Neural crest cell (in vitro differentiated cells): ENCODE data around the gene RGS21. TPM values are rescaled to one million over a fixed set of nuclear protein-coding genes. Genes with fewer than 3 reads are reported as not detected.
A peak's percentile ranks its signal among the peaks of the same experiment; 100 is the strongest.

Source experiments
- DNase-seq: peaks from one replicate; pipeline ENCODE4 v3.0.0; 2021; ENCODE audit warnings: low read depth, mixed read lengths, low spot score
- H3K27ac Mint-ChIP-seq: one replicate; pipeline ENCODE4 v1.8.0; 2021; ENCODE audit warnings: mild to moderate bottlenecking, mixed read lengths; ENCODE audit not compliant: unreplicated experiment
- H3K27me3 Mint-ChIP-seq: 2 replicates; pipeline ENCODE4 v1.8.0; 2021; ENCODE audit warnings: low read depth, mild to moderate bottlenecking, mixed read lengths
- H3K36me3 Mint-ChIP-seq: 2 replicates; pipeline ENCODE4 v1.8.0; 2021; ENCODE audit warnings: low read depth, mild to moderate bottlenecking, mixed read lengths
- H3K4me1 Mint-ChIP-seq: 2 replicates; pipeline ENCODE4 v1.8.0; 2021; ENCODE audit warnings: mixed read lengths
- H3K4me3 Mint-ChIP-seq: one replicate; pipeline ENCODE4 v1.8.0; 2021; ENCODE audit warnings: mild to moderate bottlenecking, mixed read lengths
- H3K9me3 Mint-ChIP-seq: 2 replicates; pipeline ENCODE4 v1.8.0; 2021; ENCODE audit warnings: mixed read lengths
- total RNA-seq: library from RNA; stranded (reverse); gene quantifications from 2 replicates; pipeline ENCODE4 v1.2.1, GENCODE V29; 2021
- TF ChIP-seq, protein P1 (sequence below): fragments of 200-600 bp; sonication (generic); conservative IDR thresholded peaks from 2 replicates; pipeline ENCODE4 v1.5.0; 2021; ENCODE audit warnings: antibody characterized with exemption, mild to moderate bottlenecking

RGS21 gene
- total RNA-seq, 1 donor from 2014 or later: not detected

DNA sequence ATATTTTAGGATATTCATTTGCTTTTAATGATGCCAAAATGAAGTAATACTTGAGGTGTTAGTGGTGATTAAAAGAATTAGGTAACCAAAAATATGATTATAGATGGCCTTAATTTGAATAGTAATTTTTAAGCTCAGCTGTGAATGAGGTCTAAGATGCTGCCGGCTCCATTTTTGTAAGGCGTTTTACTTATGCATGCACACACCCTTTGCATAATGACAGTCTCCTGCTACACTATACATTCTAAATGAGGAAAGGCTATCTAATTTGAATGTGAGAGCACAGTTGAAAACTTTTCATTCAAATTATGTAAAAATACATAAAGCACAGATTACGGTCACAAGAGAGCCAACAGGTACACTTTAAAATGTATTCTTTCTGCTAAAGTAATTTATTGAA is 41.6 kb downstream of the RGS21 start:
- no peak for DNase-seq
- TF ChIP-seq, protein P1, sequence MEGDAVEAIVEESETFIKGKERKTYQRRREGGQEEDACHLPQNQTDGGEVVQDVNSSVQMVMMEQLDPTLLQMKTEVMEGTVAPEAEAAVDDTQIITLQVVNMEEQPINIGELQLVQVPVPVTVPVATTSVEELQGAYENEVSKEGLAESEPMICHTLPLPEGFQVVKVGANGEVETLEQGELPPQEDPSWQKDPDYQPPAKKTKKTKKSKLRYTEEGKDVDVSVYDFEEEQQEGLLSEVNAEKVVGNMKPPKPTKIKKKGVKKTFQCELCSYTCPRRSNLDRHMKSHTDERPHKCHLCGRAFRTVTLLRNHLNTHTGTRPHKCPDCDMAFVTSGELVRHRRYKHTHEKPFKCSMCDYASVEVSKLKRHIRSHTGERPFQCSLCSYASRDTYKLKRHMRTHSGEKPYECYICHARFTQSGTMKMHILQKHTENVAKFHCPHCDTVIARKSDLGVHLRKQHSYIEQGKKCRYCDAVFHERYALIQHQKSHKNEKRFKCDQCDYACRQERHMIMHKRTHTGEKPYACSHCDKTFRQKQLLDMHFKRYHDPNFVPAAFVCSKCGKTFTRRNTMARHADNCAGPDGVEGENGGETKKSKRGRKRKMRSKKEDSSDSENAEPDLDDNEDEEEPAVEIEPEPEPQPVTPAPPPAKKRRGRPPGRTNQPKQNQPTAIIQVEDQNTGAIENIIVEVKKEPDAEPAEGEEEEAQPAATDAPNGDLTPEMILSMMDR: no peak
- H3K4me3 Mint-ChIP-seq: no peak overlapping the region
- no peaks in the 10 kb centered on the region for H3K36me3 Mint-ChIP-seq
- H3K27ac Mint-ChIP-seq: no peak overlapping the region
- H3K9me3 Mint-ChIP-seq: no peaks in the 10 kb centered on the region
- no peaks in the 10 kb centered on the region for H3K4me1 Mint-ChIP-seq
- peaks cover 15% of the 10 kb centered on the region for H3K27me3 Mint-ChIP-seq

DNA sequence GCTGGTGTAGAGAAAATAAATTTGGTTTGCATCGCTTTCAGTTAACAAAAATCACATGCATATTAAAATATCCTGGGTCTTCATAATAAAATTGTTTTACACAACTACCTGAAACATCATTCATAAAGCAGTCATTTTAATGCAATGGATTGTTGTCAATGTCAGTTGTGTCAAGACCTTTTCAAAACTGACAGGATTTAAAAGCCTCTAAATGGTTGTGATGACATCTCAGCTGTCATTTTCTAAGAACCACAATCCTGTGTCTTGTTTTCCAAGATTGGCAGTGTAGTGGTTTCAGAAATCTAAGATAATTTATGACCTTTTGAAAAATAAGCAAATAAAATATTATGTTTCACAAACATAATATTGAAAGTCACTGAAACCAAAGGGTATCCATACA is 42.0 kb downstream of the RGS21 start:
- no peak for DNase-seq
- TF ChIP-seq, protein P1: no peak
- Mint-ChIP-seq H3K4me3 (no peak overlapping the region), H3K27ac (no peak overlapping the region), H3K36me3 (no peaks in the 10 kb centered on the region), H3K9me3 (no peaks in the 10 kb centered on the region), H3K27me3 (peaks cover 15% of the 10 kb centered on the region), H3K4me1 (no peaks in the 10 kb centered on the region)

DNA sequence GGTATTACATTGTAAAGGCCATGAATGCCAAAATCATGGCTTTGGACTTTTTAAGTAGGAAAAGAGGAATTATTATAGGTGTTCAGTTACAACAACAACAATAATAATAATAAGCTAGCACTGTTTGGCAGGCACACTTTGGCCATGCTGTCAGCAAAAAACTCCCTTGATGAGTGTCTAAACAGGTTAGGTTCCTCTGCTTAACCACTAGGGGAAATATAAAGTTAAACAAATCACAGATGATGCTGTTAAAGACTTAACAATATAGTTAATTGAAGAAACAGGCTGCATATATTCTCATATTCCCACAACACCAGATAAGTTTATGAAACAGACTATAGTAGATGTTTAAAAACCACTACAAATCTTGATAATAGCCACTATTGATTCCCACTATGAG is 46.4 kb downstream of the RGS21 start:
- H3K27me3 Mint-ChIP-seq: peaks cover 2% of the 10 kb centered on the region

DNA sequence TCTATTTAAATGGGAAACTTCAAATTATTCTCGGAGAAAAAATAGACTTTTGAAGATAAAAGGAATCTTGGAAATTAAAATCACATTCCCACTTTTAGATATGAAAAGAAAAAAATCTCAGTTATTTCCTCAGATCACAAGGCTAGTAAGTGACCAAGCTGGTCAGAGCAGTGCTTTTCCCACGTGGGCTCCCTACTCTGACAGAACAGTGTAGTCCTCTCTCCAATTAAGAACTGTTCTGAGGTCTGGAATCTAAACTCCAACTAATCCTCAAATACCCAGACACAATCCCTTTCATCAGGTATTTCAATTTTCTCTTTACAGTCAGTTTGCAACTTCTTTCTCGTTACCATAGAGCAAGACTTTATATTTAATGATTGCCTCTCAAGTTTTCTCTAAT is 50.6 kb downstream of the RGS21 start:
- Mint-ChIP-seq H3K4me3 (no peak overlapping the region), H3K9me3 (no peaks in the 10 kb centered on the region), H3K27ac (no peak overlapping the region), H3K36me3 (no peaks in the 10 kb centered on the region), H3K27me3 (no peaks in the 10 kb centered on the region), H3K4me1 (no peaks in the 10 kb centered on the region)
- DNase-seq: no peak
- TF ChIP-seq, protein P1: no peak

More for the DNA sequence above, 46.4 kb downstream of the RGS21 start:
- H3K4me3 Mint-ChIP-seq: no peak overlapping the region
- no peaks in the 10 kb centered on the region for H3K9me3 Mint-ChIP-seq
- H3K27ac Mint-ChIP-seq: no peak overlapping the region
- H3K4me1 Mint-ChIP-seq: no peaks in the 10 kb centered on the region
- no peak for DNase-seq
- H3K36me3 Mint-ChIP-seq: no peaks in the 10 kb centered on the region
- TF ChIP-seq, protein P1: peak; percentile 27

DNA sequence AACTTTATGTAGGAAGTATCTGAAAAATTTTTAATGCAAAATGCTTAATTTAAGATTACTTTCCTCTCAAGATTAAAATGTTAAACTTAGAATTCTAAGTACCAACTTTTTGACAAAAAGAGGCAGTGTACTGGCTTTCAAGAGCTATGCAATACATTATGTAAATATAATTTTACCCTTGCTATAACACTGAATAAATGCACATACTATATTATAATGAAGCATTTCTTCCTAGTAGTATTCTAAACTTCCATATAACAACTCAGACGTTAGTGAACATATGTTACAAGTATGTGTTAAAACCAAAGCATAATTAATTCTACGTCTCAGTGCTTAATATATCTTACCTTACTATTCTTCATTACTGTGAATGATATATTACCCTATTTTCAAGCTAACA is 58.5 kb downstream of the RGS21 start:
- no peak overlapping the region for H3K4me3 Mint-ChIP-seq

More for the DNA sequence above, 58.5 kb downstream of the RGS21 start:
- no peak for DNase-seq
- Mint-ChIP-seq H3K27me3 (no peaks in the 10 kb centered on the region), H3K36me3 (no peaks in the 10 kb centered on the region), H3K27ac (no peak overlapping the region), H3K4me1 (no peaks in the 10 kb centered on the region), H3K9me3 (no peaks in the 10 kb centered on the region)
- TF ChIP-seq, protein P1: no peak
